Activated T-helper 1 cell treated with anti-CD3 and anti-CD28 coated beads, Interleukin-2, amount 50 U/mL, for 16 hours (primary cell): ENCODE measurements around the gene GGTLC1.

Experiments
- DNase-seq, 2 donors: peaks; one replicate each; pipeline ENCODE4 v3.0.0-alpha.2; 2020; ENCODE audit warnings: low read depth in 1 of 2, low spot score in 1 of 2

GGTLC1 gene

DNA sequence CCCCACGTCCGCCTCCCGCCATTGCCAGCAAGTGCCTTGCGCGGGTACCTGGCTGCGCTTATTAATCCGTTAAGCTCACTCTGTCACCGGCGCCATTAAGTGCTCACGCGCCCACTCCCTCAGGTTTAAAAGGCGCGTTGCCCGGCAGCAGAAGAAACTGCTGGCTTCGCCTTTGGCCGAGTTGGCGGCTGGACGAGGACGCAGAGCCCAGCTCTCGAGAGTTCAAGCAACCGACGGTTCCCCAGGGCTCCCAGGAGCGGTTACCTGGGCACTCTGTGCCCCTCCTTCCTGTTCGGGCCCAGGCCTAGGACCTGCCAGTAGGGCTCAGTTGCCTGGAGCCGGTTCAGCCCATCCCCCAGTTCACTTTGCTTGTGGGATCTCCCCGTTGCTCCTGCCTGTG is at the start of gene GGTLC1:
Gene GGTLC1, minus strand, starts transcription at position 219 of the 400 bp plus-strand sequence. CDS start 2,168 bp downstream, outside the sequence.
- DNase-seq: no peak

DNA sequence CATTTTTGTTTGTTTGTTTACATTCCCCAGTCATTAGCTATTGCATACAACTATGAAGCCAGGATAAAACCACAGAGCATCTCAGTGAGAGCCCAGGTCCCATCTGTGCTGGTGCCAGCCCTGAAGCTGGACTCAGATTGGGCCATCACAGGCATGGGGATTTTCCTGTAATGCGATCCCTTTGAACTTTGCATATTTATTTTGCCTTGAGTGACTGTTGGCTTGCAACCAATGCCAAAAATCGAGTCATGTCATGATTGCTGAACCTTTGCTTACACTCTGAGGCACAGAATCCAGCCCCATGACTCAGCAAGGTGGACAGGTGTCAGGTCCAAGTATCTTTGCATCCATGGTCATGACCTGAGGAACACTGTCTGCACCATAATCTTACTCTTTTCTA is 46.2 kb upstream of the GGTLC1 start:
- DNase-seq: no peak

DNA sequence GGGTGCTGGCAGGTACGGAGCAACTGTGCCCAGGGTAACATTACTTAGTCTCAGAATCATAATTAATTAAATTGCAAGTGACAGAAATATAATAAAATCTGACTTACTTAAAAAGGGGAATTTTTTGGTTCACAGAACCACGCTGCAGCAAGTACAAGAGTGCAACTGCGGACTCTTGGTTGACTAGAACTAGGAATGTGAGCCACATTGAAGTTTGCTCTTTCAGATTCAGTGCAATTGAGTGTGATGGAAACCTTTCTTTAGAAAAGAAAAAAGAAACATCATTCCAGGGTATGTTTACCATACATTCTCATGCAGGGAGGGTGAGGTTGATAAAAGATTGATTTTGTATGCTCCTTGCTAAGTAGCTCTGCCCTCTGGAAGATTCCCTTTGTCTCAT is 45.0 kb upstream of the GGTLC1 start:
- DNase-seq: no peak

DNA sequence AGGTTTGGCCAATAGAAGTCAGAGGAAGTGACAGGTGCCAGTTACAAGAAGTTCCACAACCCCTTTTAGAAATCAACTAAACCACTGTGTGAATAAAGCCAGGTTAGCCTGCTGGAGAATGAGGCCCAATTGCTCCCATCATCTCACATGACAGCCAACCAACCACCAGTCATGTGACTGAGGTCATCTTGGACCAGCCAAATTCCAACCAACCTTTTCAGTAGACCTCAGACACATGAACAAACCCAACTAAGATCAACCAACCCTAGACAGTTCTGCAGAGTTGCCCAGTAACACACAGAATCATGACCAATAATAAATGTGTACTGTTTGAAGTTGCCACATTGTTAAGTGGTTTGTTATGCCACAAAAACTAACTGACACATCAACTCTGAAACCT is 44.6 kb upstream of the GGTLC1 start:
- no peak for DNase-seq

DNA sequence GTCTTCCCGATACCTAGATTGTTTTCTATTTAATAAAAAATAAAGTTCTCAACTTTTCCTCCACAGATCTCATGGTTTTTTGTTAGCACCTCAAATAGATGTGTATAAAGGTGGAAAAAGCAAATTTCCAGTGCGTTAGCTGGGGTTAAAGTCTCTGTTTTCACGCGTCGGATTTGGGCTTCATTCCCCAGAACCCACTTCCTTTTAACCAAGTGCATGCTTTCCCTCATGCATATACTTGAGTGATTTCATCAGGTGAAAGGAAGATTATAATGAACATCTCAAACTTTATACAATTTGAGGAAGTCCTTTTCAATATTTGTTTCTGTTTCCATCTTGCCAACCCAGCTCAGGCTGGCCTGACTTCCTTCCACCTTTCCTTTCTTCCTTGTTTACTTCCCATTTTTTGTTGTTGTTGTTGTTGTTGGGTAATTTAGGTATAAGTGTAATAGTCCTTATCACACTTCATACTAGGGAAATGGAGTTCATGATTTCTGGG is 43.9 kb upstream of the GGTLC1 start:
- DNase-seq: no peak

DNA sequence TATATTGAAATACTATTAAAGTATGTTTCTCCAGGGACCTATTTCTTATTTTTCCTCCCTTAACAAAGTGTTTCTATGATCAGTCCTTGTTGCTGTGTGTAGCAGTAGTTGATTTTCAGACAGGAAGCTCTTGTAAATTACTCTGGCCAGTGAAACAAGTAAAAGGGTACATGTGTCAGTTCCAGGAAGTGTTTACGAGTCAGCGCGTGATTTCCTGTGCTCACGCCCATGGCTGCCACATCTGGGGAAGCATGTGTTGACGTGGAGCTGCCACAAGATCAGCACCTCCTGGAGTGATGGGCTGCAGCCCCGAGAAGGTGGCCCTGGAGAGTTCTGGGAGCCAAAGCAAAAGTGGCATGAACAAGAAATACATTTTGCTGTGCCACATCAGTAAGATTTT is 38.6 kb upstream of the GGTLC1 start:
- DNase-seq: peak; percentile 39 to 42

DNA sequence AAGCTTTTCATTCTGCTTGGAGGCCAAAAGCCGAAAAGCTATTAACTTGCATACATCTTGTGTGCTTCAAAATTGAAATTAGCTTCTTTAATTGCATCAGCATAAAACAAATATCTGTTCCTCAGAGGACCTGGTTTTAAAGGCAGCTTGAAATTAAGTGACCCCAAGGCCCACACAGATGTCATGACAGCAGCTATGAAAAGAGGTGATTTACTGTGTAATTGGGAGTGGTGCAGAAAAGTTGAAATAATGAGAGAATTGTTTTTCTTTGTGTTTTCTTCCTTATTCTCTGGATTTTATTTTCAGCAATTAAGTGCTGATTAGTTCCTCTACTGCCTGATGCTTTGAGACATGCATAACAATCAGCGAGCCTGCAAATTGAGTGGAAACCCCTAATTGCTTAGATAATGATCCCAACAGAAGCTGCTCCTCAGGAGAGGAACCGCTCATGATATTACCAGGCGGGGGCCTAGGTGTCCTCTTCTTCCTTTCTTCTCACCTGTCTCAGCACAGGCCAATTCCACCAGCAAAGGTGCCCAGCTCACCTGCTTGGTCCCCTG is 34.1 kb upstream of the GGTLC1 start:
- DNase-seq: no peak

DNA sequence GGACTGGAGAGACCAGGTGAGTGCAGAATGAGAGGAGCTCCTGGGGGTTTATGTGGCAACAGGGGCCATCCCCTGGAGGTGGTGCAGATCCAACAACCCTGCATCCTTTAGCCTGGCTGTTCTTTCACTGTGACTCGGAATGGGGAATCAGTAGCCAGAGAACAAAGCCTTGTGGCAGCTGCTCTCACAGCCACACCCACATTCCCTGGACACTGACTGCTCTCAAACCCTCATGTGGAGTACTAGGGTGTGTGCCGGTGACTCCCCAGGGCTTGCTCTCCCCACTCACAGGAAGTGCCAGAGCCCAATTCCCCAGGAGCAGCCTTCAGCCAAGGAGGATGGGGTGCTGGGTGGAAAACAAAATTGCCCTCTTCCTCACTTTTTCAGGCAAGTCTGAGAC is 30.2 kb upstream of the GGTLC1 start:
- DNase-seq: no peak

DNA sequence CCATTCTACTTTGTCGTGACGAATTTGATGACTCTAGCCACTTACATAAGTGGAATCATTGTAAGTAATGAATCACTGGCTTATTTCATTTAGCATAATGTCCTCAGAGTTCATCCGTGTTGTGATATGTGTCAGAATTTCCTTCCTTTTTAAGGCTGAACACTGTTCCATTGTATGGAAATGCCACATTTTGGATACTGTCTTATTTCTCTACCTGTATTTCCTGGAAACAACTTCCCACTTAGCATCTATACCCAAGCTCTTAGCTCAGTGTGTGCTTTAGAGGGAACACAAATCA is 28.8 kb upstream of the GGTLC1 start:
- no peak for DNase-seq

DNA sequence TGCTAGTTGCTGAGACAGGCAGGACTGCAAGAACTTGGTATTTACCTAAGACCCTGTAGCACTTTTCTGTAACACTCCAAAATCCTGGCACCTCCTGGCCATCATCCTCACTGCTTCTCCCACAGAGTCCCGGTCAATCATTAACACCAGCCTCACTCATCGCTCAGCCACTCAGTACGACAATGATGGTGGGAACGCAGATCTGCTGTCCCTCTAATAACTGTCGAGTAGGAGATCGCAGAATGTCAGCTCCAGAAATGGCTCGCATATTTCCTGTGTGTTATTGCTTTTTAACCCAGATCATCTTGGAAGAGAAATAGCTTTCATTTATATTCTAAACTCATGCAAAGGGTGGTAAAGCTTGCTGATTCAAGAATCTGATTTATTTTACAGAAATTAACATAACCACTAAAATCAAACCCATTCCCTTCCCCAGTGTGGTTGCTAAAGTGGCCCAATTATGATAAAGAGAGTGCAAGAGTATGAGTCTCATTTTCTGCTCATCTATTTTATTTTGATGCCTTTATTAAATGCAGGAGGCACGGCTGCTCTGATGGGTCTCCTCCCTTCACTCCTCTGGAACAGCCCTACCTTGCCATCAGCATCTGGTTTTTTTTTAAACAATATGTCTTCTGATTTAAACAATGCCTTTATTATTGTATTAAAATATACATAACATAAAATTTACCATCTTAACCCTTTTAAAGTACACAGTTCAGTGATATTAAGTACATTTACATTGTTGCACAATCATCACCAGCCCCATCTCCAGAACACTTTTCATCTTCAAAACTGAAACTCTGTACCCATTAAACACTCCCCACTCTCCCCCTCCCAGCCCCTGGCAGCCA is 28.3 kb upstream of the GGTLC1 start:
- no peak for DNase-seq

DNA sequence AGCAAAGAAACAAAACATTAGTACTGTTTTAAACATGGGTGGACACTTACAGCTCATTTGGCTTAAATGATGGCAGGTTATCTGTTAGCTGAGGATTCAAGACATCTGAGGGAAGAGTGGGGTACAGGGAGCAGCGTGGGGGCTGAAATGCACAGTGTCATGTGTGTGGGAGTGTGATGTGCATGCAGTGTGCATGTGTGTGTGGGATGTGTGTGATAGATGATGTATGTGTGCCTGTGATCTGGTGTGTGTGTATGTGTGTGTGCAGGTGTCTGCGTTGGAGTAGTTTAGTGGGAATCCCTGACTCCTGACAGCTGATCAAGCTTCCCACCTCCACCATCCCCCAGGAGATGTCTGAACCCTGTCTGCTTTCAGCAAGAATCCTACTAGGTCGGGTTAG is 25.4 kb upstream of the GGTLC1 start:
- no peak for DNase-seq

DNA sequence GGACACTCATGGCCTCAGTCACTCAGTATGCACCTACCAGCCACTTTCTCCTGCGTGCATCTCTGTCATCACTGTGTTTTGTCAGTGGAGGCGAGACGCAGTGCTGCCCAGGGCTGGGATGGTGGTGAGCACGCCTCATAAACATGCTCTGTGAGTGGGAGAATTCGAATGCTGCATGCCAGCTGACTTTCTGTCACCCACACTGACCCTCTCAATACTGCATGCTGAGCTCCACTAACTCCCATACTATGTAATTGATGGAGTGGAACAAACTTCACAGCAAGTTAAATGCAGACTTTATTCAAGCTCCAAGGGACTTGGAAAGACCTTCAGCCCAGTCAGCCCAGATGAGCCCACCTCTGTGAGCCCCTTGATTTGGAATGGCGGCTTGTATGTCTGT is 22.7 kb upstream of the GGTLC1 start:
- DNase-seq: no peak

DNA sequence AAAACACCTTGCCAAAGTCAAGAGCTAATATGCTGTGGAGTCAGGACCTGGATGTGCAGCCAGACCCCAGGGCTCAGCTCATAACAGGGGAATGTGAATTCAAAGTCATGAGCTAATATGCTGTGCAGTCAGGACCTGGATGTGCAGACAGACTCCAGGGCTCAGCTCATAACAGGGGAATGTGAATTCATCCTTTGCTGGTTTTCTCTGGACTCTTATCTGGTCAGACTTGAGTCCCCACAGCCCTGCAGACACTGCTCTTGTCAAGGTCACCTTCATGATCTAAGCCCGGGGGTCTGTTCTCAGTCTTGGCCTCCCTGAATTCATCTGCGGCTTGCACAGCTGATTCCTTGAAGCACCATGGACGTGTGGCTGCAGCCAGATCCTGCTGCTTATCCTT is 19.2 kb upstream of the GGTLC1 start:
- DNase-seq: no peak

DNA sequence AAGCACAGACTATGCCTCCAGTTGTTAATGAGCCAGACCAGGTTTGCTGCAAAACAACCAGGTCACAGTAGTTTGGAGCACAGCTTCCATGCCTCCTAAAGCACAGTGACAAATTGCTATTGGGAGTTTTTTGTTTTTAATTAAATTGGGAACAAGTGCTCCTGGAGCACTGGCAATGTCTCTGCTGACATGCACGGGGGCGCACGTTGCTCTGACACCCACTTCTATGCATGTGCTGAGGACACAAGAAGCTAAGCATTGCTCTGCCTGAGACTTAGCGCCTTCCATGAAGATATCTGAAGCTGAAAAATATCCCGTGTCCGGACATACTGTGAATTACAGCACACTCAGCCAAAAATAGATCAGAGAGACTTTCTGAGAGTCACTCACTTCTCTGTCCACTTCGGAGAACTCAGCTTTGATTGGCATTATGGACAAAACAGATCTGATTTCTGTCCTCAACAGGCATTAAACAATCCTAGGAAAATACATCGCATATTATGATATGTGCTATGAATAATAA is 18.6 kb upstream of the GGTLC1 start:
- no peak for DNase-seq

DNA sequence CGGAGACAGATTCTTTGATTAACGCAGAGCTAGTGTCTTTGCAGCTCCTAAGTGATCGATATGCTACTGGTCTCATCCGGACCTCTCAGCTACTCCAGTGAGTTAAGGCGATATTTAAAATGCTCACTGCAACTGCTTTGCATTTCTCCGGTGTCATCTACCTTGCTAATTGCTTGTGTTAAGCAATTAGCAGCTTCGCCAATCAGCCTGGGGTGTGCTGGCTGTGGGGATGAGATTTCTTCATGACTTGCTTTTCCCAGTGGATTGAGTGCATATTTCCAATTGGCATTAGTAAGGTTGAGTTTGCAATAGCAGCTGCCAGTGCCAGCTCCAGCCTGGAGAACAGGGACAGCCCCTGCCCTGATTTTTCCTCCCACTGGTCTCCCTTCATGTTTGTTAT is 18.0 kb upstream of the GGTLC1 start:
- no peak for DNase-seq

DNA sequence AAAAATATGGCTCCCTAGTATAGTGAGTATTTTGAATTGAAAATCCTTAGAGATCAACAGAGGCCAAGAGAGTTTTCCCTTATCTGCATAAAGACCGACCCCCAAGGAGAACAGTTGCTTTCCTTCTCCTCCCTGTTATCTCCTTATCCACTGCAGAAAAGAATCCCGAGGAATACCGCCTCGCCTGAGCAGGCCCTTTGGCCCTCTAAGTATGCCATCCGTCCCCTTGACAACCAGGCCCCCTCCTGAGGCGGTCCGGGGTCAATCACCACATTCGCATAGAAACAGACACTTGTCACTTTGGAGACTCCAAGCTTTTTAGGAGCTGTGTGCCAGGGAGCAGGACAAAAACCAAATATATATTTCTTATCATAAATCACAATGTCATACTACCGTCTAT is 15.9 kb upstream of the GGTLC1 start:
- no peak for DNase-seq

DNA sequence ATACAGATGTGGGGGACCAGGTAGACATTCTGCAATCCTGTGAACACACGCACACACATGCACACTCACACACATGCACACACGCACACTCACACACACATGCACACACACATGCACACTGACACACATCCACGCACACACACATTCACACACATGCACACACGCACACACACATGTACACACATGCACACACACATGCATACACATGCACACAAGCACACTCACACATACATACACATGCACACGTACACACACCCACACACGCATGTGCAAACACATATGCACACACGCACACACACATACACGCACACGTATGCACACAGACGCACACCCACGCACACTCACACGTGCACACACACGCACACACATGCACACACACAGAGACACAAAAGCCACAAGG is 14.3 kb upstream of the GGTLC1 start:
- DNase-seq: no peak

DNA sequence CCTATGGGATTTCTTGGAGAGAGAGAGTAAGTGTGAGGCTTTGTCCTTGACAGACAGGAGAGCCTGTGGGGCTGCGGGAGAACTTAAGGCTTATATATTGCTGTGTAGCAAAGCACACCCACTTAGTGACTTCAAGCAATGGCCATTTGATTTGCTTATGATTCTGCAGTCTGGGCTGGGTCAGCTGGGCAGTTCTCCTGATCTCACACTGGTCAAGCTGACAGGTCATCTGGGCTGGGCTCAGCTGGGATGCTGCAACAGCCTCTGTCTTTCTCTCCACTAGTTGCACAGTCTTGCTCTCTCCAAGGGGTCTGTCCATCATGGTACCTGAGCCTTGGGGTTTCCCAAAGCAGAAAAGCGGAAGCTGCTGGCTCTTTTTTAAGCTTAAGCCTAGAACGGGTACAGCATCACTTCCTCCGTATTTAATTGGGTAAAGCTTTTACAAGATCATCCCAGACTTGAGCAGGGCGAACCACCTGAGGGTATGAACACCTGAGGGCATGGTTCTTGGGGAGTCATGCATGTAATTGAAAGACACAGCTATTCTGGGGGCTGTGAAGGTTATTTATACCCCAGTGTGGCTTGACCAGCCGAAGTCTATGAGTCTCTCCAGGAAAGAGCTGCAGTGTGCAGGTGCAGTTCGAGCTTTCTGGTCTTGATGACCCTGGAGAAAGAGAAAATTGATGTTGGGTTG is 13.3 kb upstream of the GGTLC1 start:
- DNase-seq: no peak

DNA sequence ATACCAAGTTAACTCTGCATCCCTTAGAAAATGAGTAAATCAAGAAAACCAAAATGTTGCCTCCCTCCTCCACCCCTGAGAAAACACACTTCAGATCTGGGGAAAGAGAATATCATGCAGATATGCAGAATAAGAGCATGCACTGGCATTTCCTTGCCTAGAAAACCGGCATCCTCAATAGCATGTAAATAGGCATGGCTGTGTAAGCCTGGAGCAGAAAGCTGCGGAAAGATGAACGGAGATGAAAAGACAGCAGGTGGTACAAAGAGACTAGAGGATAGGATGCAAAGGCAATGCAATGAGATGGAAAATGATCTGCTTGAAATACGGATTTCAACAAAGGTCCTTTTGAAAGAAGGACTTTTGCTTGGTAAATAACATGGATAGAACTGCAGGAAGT is 10.3 kb upstream of the GGTLC1 start:
- DNase-seq: no peak

DNA sequence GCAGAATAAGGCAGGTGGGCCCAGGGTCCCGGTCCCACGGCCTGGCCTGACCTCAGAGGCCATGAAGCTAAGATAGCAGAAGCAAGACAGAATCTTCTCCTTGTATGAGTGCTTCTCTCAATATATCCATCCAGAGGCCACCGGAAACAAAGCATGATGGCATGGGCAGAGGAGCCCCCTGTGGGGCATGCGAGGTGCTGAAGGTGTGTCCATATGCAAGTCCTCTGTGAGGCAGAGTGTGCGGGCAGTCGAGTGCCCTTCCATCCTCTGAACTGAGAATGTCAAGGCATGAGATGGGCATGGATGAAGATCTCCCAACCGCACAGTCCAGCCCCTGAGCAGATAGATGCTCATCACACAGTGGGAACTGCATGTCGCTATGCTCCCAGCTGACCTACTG is 9.8 kb upstream of the GGTLC1 start:
- DNase-seq: no peak

DNA sequence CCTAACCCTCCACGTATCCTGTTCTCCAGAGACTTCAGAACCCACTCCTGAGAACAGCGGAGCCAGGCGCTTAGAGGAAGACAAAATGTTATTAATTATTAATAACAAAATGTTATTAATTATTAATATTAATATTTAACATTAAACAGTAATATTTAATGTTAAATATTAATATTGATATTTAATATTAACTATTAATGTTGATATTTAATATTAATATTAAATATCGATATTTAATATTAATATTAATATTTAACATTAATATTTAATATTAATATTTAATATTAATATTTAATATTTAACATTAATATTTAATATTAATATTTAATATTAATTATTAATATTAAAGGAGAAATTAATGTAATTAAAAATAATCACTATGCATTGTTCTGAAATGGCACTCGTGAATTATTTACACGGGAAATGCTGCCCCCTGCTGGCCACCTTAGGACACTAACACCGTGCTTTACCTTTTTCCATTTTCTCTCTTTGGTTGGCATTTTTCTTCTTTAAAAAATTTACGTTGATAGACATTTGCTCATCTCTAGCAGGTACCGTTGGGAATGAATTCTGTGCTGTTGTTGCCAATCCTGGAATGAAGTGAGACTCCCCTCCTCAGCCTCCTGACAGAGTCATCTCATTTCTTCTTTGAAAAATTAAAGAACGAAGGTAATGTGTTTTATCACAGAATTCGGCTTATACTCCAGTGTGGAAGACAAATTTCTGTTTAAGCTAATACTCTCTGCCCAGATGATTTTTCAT is 7.5 kb upstream of the GGTLC1 start:
- DNase-seq: peak; percentile 32 to 56
